ENCODE results near the gene CAVIN2.

Gene CAVIN2

DNA sequence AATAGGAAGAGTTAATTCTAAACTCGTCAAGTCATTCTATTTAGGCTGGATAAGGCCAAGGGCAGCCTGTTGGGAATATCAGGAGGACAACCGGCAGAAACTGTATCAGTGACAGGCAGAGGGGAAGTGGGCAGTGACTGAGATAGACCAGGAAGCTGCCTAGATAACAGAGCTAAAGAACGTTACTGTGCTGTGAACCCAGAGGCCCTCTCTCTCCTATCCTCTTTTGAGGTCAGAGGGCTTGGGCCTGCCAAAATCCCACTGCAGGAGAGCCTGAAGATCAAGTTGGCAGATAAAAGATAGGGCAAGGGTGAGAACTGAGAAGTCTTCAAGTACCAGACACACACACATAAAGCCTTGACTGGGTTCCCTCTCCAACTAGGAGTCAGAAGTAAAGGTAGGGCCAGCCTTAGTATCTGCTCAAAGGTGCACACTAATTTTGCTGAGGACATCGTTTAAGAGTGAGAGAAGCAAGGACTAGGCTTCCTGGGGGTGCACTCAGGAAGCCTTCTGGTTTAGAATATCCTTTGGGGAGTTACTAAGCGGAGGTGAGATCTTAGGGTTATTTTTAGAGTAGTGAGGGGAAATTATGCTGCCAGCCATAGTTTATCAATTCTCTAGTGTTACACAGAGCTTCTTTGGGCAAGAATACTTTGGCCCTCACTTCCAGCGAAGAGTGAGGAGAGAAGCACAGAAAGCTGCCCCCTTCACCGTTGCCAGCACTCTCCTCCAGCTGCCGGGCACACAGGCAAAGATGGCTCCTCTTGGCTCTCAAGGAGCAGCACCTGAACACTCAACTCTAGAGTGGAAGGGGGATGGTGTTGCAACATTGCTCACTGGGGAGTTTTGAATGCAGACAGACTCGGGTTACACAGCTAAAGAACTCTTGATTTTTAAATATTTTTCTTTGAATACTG lies 9.8 kb downstream of the CAVIN2 start:
- Histone ChIP-seq H3K27ac (ENCODE audit: extremely low read depth, low read depth, low read length) (no peak overlapping the region), H3K9me3 (ENCODE audit: control insufficient read depth, insufficient read depth, low read depth, low read length) (no peaks in the 10 kb centered on the region), H3K4me3 (ENCODE audit: low read depth, low read length) (no peak overlapping the region), H3K36me3 (ENCODE audit: control insufficient read depth in 2 of 2, insufficient read depth in 1 of 2, low read length in 2 of 2) (no peaks in the 10 kb centered on the region), H3K4me1 (ENCODE audit: control insufficient read depth, insufficient read depth, low read length) (no peaks in the 10 kb centered on the region)
- POLR2A ChIA-PET, result interaction anchor here (0.6 kb wide), 1 partner anchor 165 kb away, joined by 3 read pairs; no protein-coding TSS in a partner anchor
- CTCF ChIA-PET, result interaction anchor here (2.4 kb wide), 1 partner anchor 325 kb away, joined by 9 read pairs; no protein-coding TSS in a partner anchor
- no peak for TF ChIP-seq ZNF174 (tag by site-specific recombination; IDR thresholded peaks at IDR 0.05)
- no peak for TF ChIP-seq ZNF114 (tag by site-specific recombination; IDR thresholded peaks at IDR 0.05)
- no peak for TF ChIP-seq ZNF223 (tag by site-specific recombination; IDR thresholded peaks at IDR 0.05)
- TF ChIP-seq ZNF335 (tag by site-specific recombination; conservative IDR thresholded peaks at IDR 0.05), result no peak
- TF ChIP-seq ZNF792 (tag by site-specific recombination; IDR thresholded peaks at IDR 0.05), result no peak
- TF ChIP-seq ZNF2 (tag by site-specific recombination; IDR thresholded peaks at IDR 0.05), result no peak
- no peak for TF ChIP-seq ZNF155 (tag by site-specific recombination; IDR thresholded peaks at IDR 0.05)
- no peak for TF ChIP-seq ZNF391 (tag by site-specific recombination; IDR thresholded peaks at IDR 0.05; ENCODE audit: borderline replicate concordance, low read depth)
- TF ChIP-seq ZNF48 (tag by site-specific recombination; IDR thresholded peaks at IDR 0.05), result no peak

DNA sequence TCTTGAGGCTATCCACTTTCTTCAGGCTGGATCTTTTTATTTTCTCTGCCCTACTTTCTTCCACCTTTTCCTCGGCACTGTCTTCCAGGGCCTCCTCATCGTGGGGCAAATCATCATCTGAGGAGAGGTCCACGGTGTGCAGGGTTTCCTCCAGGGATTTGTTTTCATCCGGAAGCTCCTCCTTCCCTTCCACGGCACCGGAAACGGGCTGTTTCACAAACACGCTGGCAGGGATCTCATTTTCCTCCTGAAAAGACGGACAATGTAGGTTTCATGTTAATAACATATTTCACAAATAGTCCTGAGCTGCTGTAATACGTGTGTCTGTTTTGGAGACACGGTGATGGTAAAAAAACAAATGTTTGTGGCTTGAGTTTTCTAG lies 10.4 kb downstream of the CAVIN2 start:
- no peak overlapping the region for H3K4me3 ChIP-seq (ENCODE audit: low read depth, low read length)
- CTCF ChIA-PET, result interaction anchor here (2.4 kb wide), 1 partner anchor 326 kb away, joined by 9 read pairs; no protein-coding TSS in a partner anchor
- no peaks in the 10 kb centered on the region for H3K4me1 ChIP-seq (ENCODE audit: control insufficient read depth, insufficient read depth, low read length)
- POLR2A ChIA-PET, result no interaction called here
- H3K27ac ChIP-seq (ENCODE audit: extremely low read depth, low read depth, low read length), result no peak overlapping the region
- TF ChIP-seq ZNF416 (tag by site-specific recombination; IDR thresholded peaks at IDR 0.05) (no peak), ZNF521 (tag by site-specific recombination; IDR thresholded peaks at IDR 0.05) (no peak), ZNF311 (tag by site-specific recombination; IDR thresholded peaks at IDR 0.05; ENCODE audit: borderline replicate concordance) (no peak), ZNF341 (tag by site-specific recombination; IDR thresholded peaks at IDR 0.05; ENCODE audit: low read depth) (no peak), ZIC2 (tag by site-specific recombination; IDR thresholded peaks at IDR 0.05) (no peak), KLF1 (tag by site-specific recombination; IDR thresholded peaks at IDR 0.05) (no peak), ZNF830 (tag by site-specific recombination; IDR thresholded peaks at IDR 0.05; ENCODE audit: low read depth) (no peak), ZNF514 (tag by site-specific recombination; IDR thresholded peaks at IDR 0.05) (no peak), ZNF174 (tag by site-specific recombination; IDR thresholded peaks at IDR 0.05) (no peak), HOXD13 (CRISPR knock-in tag; IDR thresholded peaks at IDR 0.05; ENCODE audit: borderline replicate concordance) (no peak), KLF8 (tag by site-specific recombination; IDR thresholded peaks at IDR 0.05) (no peak)
- TF ChIP-seq, protein P1, sequence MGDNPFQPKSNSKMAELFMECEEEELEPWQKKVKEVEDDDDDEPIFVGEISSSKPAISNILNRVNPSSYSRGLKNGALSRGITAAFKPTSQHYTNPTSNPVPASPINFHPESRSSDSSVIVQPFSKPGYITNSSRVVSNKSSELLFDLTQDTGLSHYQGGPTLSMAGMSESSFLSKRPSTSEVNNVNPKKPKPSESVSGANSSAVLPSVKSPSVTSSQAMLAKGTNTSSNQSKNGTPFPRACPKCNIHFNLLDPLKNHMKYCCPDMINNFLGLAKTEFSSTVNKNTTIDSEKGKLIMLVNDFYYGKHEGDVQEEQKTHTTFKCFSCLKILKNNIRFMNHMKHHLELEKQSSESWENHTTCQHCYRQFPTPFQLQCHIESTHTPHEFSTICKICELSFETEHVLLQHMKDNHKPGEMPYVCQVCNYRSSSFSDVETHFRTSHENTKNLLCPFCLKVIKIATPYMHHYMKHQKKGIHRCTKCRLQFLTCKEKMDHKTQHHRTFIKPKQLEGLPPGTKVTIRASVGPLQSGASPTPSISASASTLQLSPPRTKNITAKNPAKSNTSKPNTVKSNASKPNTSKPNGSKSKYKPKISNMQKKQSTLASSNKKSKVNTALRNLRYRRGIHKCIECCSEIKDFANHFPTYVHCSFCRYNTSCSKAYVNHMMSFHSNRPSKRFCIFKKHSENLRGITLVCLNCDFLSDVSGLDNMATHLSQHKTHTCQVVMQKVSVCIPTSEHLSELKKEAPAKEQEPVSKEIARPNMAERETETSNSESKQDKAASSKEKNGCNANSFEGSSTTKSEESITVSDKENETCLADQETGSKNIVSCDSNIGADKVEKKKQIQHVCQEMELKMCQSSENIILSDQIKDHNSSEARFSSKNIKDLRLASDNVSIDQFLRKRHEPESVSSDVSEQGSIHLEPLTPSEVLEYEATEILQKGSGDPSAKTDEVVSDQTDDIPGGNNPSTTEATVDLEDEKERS (tag by site-specific recombination; IDR thresholded peaks at IDR 0.05), result no peak
- TF ChIP-seq, protein P2, sequence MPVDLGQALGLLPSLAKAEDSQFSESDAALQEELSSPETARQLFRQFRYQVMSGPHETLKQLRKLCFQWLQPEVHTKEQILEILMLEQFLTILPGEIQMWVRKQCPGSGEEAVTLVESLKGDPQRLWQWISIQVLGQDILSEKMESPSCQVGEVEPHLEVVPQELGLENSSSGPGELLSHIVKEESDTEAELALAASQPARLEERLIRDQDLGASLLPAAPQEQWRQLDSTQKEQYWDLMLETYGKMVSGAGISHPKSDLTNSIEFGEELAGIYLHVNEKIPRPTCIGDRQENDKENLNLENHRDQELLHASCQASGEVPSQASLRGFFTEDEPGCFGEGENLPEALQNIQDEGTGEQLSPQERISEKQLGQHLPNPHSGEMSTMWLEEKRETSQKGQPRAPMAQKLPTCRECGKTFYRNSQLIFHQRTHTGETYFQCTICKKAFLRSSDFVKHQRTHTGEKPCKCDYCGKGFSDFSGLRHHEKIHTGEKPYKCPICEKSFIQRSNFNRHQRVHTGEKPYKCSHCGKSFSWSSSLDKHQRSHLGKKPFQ (tag by site-specific recombination; IDR thresholded peaks at IDR 0.05), result no peak
- TF ChIP-seq, protein P3, sequence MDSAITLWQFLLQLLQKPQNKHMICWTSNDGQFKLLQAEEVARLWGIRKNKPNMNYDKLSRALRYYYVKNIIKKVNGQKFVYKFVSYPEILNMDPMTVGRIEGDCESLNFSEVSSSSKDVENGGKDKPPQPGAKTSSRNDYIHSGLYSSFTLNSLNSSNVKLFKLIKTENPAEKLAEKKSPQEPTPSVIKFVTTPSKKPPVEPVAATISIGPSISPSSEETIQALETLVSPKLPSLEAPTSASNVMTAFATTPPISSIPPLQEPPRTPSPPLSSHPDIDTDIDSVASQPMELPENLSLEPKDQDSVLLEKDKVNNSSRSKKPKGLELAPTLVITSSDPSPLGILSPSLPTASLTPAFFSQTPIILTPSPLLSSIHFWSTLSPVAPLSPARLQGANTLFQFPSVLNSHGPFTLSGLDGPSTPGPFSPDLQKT (IDR thresholded peaks at IDR 0.05; ENCODE audit: borderline replicate concordance, low read depth, low read length), result no peak
- TF ChIP-seq, protein P4, sequence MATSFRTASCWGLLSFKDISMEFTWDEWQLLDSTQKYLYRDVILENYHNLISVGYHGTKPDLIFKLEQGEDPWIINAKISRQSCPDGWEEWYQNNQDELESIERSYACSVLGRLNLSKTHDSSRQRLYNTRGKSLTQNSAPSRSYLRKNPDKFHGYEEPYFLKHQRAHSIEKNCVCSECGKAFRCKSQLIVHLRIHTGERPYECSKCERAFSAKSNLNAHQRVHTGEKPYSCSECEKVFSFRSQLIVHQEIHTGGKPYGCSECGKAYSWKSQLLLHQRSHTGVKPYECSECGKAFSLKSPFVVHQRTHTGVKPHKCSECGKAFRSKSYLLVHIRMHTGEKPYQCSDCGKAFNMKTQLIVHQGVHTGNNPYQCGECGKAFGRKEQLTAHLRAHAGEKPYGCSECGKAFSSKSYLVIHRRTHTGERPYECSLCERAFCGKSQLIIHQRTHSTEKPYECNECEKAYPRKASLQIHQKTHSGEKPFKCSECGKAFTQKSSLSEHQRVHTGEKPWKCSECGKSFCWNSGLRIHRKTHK (tag by site-specific recombination; IDR thresholded peaks at IDR 0.05), result no peak
- H3K9me3 ChIP-seq (ENCODE audit: control insufficient read depth, insufficient read depth, low read depth, low read length), result no peaks in the 10 kb centered on the region
- H3K36me3 ChIP-seq (ENCODE audit: control insufficient read depth in 2 of 2, insufficient read depth in 1 of 2, low read length in 2 of 2), result no peaks in the 10 kb centered on the region

Data from HEK293 (cell line).